ENCODE results near the gene CRTC1. TPM values are rescaled to one million over a fixed set of nuclear protein-coding genes. Genes with fewer than 3 reads are reported as not detected.
A peak's percentile ranks its signal among the peaks of the same experiment; 100 is the strongest.

The CRTC1 gene
- total RNA-seq, 1 experiment from 2014 or later: 12.3 TPM

DNA sequence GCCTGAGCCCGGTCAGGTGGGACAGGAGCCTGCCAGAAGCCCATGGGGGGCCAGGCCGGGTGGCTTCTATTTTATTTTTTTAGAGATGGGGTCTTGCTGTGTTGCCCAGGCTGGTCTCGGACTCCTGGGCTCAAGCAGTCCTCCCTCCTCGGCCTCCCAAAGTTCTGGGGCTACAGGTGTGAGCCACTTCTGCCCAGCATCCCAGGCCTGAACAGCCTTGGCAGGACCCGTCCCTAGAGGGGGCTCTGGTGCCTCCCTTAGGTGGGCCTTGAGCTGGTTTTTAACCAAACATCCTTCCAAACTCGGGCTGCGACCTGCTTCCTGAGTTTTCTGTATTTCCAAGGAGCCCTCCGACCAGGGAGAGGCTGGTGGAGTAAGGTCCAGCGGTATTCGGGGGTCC lies 97.2 kb downstream of the CRTC1 start:
- H3K27me3 Mint-ChIP-seq (ENCODE audit: low read depth): peaks cover 98% of the 10 kb centered on the region
- DNase-seq (ENCODE audit: low spot score) (no peak), ATAC-seq (peak; percentile 4; the same call in 1 of the 2 replicates)
- POLR2A ChIA-PET: no interaction called here
- no peak overlapping the region for H3K27ac Mint-ChIP-seq
- TF ChIP-seq, protein P1, sequence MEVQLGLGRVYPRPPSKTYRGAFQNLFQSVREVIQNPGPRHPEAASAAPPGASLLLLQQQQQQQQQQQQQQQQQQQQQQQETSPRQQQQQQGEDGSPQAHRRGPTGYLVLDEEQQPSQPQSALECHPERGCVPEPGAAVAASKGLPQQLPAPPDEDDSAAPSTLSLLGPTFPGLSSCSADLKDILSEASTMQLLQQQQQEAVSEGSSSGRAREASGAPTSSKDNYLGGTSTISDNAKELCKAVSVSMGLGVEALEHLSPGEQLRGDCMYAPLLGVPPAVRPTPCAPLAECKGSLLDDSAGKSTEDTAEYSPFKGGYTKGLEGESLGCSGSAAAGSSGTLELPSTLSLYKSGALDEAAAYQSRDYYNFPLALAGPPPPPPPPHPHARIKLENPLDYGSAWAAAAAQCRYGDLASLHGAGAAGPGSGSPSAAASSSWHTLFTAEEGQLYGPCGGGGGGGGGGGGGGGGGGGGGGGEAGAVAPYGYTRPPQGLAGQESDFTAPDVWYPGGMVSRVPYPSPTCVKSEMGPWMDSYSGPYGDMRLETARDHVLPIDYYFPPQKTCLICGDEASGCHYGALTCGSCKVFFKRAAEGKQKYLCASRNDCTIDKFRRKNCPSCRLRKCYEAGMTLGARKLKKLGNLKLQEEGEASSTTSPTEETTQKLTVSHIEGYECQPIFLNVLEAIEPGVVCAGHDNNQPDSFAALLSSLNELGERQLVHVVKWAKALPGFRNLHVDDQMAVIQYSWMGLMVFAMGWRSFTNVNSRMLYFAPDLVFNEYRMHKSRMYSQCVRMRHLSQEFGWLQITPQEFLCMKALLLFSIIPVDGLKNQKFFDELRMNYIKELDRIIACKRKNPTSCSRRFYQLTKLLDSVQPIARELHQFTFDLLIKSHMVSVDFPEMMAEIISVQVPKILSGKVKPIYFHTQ (CRISPR knock-in tag; IDR thresholded peaks at IDR 0.05): no peak
- TF ChIP-seq GTF2I (CRISPR knock-in tag; conservative IDR thresholded peaks at IDR 0.05) (peak; percentile 86), ZNF121 (CRISPR knock-in tag; IDR thresholded peaks at IDR 0.05) (peak; percentile 72; the same call in 1 of the 2 replicates)
- CTCF ChIA-PET: interaction anchor here (0.5 to 2.4 kb wide), 11 partner anchors 9 to 119 kb away, joined by 3 to 37 read pairs (median 4); partner anchors contain the start of genes COMP and UPF1
- H3K4me3 Mint-ChIP-seq: no peak overlapping the region
- H3K9me3 Mint-ChIP-seq: no peaks in the 10 kb centered on the region
- H3K36me3 Mint-ChIP-seq: no peaks in the 10 kb centered on the region
- H3K4me1 Mint-ChIP-seq: peaks cover 3% of the 10 kb centered on the region

DNA sequence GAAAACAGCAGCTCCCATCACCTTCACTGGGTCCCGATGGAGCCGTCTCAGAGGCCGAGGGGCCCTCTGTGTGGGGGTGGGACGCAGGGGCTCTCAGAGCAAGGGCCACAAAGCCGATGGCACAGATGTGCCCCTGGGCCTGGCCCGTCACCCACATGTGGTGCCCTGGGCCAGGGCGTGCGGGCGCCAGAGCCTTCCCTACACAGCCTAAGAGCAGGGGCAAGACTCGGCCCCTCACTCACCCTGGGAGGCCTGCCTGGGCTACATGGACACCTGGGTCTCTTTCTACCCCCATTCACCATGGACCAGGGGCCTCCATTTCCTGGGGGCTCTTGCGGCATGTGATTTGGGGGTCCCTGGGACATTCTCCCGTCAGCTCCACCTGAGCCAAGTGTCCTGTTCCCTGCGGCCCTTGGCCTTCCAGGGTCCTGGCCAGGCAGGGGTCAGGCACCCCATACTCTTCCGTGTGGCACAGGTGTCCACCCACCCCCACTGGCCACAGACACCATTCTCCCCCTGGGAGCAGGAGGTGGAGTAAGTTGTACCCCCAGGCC lies 97.6 kb downstream of the CRTC1 start:
- H3K27me3 Mint-ChIP-seq (ENCODE audit: low read depth): peaks cover 98% of the 10 kb centered on the region
- CTCF ChIA-PET: interaction anchor here (0.5 to 2.4 kb wide), 11 partner anchors 9 to 119 kb away, joined by 3 to 37 read pairs (median 4); partner anchors contain the start of genes COMP and UPF1

DNA sequence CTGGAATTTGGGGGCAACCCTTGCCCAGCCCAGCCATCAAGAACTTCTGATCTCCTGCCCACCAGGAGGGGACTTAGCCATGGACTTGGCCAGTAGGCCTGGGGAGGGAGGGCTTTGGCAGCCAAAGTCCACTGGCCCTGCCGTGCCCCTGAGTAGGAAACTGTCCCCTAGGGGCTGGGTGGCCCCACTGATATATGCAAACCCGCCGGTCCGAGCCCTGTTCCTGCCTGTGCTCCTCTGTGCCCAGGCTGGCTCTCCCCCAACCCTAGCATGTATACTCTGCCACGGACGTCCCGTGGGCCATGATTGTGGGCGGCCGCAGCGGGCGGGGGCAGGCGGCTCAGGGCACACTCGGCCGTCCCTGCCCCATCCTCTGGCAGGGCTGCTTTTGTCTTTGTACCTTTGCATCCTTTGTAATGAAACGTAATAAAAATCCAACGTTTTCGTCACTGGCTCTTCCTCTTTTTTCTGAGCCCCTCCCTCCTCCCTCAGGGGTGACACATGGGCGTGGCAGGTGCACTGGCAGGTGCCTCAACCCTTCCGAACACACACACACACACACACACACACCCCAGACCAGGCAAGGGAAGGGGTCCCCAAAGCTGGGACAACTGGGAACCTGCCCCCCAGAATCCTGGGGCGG lies 98.5 kb downstream of the CRTC1 start:
- no peak overlapping the region for H3K4me3 Mint-ChIP-seq
- no peak for ATAC-seq
- H3K9me3 Mint-ChIP-seq: no peaks in the 10 kb centered on the region
- DNase-seq (ENCODE audit: low spot score): no peak
- H3K27me3 Mint-ChIP-seq (ENCODE audit: low read depth): peaks cover 98% of the 10 kb centered on the region
- POLR2A ChIA-PET: no interaction called here
- no peak overlapping the region for H3K27ac Mint-ChIP-seq
- CTCF ChIA-PET: interaction anchor here (2.4 to 3.0 kb wide), 2 partner anchors 65 kb away, joined by 13 to 37 read pairs; no protein-coding TSS in a partner anchor
- peaks cover 8% of the 10 kb centered on the region for H3K4me1 Mint-ChIP-seq
- H3K36me3 Mint-ChIP-seq: no peaks in the 10 kb centered on the region
- TF ChIP-seq ZNF423 (CRISPR knock-in tag; IDR thresholded peaks at IDR 0.05): no peak
- TF ChIP-seq NR1H2 (CRISPR knock-in tag; IDR thresholded peaks at IDR 0.05): no peak
- TF ChIP-seq ZNF416 (CRISPR knock-in tag; IDR thresholded peaks at IDR 0.05): no peak
- TF ChIP-seq, protein P2, sequence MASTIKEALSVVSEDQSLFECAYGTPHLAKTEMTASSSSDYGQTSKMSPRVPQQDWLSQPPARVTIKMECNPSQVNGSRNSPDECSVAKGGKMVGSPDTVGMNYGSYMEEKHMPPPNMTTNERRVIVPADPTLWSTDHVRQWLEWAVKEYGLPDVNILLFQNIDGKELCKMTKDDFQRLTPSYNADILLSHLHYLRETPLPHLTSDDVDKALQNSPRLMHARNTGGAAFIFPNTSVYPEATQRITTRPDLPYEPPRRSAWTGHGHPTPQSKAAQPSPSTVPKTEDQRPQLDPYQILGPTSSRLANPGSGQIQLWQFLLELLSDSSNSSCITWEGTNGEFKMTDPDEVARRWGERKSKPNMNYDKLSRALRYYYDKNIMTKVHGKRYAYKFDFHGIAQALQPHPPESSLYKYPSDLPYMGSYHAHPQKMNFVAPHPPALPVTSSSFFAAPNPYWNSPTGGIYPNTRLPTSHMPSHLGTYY (CRISPR knock-in tag; IDR thresholded peaks at IDR 0.05): no peak
- TF ChIP-seq CREM (CRISPR knock-in tag; IDR thresholded peaks at IDR 0.05): no peak
- TF ChIP-seq, protein P3, sequence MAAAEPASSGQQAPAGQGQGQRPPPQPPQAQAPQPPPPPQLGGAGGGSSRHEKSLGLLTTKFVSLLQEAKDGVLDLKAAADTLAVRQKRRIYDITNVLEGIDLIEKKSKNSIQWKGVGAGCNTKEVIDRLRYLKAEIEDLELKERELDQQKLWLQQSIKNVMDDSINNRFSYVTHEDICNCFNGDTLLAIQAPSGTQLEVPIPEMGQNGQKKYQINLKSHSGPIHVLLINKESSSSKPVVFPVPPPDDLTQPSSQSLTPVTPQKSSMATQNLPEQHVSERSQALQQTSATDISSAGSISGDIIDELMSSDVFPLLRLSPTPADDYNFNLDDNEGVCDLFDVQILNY (CRISPR knock-in tag; IDR thresholded peaks at IDR 0.05): no peak
- TF ChIP-seq PRRX2 (CRISPR knock-in tag; IDR thresholded peaks at IDR 0.05): no peak
- TF ChIP-seq, protein P4, sequence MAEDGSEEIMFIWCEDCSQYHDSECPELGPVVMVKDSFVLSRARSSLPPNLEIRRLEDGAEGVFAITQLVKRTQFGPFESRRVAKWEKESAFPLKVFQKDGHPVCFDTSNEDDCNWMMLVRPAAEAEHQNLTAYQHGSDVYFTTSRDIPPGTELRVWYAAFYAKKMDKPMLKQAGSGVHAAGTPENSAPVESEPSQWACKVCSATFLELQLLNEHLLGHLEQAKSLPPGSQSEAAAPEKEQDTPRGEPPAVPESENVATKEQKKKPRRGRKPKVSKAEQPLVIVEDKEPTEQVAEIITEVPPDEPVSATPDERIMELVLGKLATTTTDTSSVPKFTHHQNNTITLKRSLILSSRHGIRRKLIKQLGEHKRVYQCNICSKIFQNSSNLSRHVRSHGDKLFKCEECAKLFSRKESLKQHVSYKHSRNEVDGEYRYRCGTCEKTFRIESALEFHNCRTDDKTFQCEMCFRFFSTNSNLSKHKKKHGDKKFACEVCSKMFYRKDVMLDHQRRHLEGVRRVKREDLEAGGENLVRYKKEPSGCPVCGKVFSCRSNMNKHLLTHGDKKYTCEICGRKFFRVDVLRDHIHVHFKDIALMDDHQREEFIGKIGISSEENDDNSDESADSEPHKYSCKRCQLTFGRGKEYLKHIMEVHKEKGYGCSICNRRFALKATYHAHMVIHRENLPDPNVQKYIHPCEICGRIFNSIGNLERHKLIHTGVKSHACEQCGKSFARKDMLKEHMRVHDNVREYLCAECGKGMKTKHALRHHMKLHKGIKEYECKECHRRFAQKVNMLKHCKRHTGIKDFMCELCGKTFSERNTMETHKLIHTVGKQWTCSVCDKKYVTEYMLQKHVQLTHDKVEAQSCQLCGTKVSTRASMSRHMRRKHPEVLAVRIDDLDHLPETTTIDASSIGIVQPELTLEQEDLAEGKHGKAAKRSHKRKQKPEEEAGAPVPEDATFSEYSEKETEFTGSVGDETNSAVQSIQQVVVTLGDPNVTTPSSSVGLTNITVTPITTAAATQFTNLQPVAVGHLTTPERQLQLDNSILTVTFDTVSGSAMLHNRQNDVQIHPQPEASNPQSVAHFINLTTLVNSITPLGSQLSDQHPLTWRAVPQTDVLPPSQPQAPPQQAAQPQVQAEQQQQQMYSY (CRISPR knock-in tag; IDR thresholded peaks at IDR 0.05): no peak
- TF ChIP-seq, protein P5, sequence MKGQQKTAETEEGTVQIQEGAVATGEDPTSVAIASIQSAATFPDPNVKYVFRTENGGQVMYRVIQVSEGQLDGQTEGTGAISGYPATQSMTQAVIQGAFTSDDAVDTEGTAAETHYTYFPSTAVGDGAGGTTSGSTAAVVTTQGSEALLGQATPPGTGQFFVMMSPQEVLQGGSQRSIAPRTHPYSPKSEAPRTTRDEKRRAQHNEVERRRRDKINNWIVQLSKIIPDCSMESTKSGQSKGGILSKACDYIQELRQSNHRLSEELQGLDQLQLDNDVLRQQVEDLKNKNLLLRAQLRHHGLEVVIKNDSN (CRISPR knock-in tag; IDR thresholded peaks at IDR 0.05): no peak
- no peak for TF ChIP-seq SOX15 (CRISPR knock-in tag; IDR thresholded peaks at IDR 0.05)
- TF ChIP-seq GTF2I (CRISPR knock-in tag; conservative IDR thresholded peaks at IDR 0.05): no peak
- TF ChIP-seq RELA (CRISPR knock-in tag; IDR thresholded peaks at IDR 0.05; ENCODE audit: borderline replicate concordance): no peak
- TF ChIP-seq TCF7 (CRISPR knock-in tag; IDR thresholded peaks at IDR 0.05; ENCODE audit: low read depth): no peak
- TF ChIP-seq ELF4 (CRISPR knock-in tag; IDR thresholded peaks at IDR 0.05; ENCODE audit: low read depth): no peak

More for the DNA sequence above, 97.6 kb downstream of the CRTC1 start:
- no peaks in the 10 kb centered on the region for H3K9me3 Mint-ChIP-seq
- TF ChIP-seq GRHL2 (CRISPR knock-in tag; IDR thresholded peaks at IDR 0.05; ENCODE audit: insufficient replicate concordance, severe bottlenecking): no peak
- TF ChIP-seq, protein P6, sequence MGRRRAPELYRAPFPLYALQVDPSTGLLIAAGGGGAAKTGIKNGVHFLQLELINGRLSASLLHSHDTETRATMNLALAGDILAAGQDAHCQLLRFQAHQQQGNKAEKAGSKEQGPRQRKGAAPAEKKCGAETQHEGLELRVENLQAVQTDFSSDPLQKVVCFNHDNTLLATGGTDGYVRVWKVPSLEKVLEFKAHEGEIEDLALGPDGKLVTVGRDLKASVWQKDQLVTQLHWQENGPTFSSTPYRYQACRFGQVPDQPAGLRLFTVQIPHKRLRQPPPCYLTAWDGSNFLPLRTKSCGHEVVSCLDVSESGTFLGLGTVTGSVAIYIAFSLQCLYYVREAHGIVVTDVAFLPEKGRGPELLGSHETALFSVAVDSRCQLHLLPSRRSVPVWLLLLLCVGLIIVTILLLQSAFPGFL (CRISPR knock-in tag; IDR thresholded peaks at IDR 0.05; ENCODE audit: borderline replicate concordance): no peak
- no peak for TF ChIP-seq SMAD3 (CRISPR knock-in tag; IDR thresholded peaks at IDR 0.05; ENCODE audit: borderline replicate concordance)
- no peak for TF ChIP-seq ZNF138 (CRISPR knock-in tag; conservative IDR thresholded peaks at IDR 0.05)
- TF ChIP-seq, protein P7, sequence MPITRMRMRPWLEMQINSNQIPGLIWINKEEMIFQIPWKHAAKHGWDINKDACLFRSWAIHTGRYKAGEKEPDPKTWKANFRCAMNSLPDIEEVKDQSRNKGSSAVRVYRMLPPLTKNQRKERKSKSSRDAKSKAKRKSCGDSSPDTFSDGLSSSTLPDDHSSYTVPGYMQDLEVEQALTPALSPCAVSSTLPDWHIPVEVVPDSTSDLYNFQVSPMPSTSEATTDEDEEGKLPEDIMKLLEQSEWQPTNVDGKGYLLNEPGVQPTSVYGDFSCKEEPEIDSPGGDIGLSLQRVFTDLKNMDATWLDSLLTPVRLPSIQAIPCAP (CRISPR knock-in tag; IDR thresholded peaks at IDR 0.05): no peak
- no peak for TF ChIP-seq JUN (CRISPR knock-in tag; IDR thresholded peaks at IDR 0.05)
- H3K27ac Mint-ChIP-seq: no peak overlapping the region
- POLR2A ChIA-PET: no interaction called here
- no peaks in the 10 kb centered on the region for H3K36me3 Mint-ChIP-seq
- no peak overlapping the region for H3K4me3 Mint-ChIP-seq
- peaks cover 7% of the 10 kb centered on the region for H3K4me1 Mint-ChIP-seq
- DNase-seq (ENCODE audit: low spot score) (no peak), ATAC-seq (no peak)
